ENCODE results near the gene DBH.

The DBH gene

GRCh38 chr9:133680250-133680975 is 44.2 kb downstream of the DBH start:
- Histone ChIP-seq H3K9ac (ENCODE audit: low read length) (no peak overlapping the region), H3K36me3 (ENCODE audit: control insufficient read depth, insufficient read depth, low read length) (no peaks in the 10 kb centered on the region), H3K27me3 (ENCODE audit: control insufficient read depth, insufficient read depth, low read length) (no peaks in the 10 kb centered on the region), H3K4me3 (ENCODE audit: low read depth, low read length) (no peak overlapping the region), H3K9me3 (ENCODE audit: control insufficient read depth, insufficient read depth, low read depth, low read length) (no peaks in the 10 kb centered on the region), H3K27ac (ENCODE audit: low read depth, low read length) (no peak overlapping the region), H3K4me1 (ENCODE audit: control insufficient read depth, insufficient read depth, low read length) (no peaks in the 10 kb centered on the region; the same call in 1 of the 2 replicates)

GRCh38 chr9:133680976-133681657 is 45.0 kb downstream of the DBH start:
- Histone ChIP-seq H3K36me3 (ENCODE audit: control insufficient read depth, insufficient read depth, low read length) (no peaks in the 10 kb centered on the region), H3K4me3 (ENCODE audit: low read depth, low read length) (no peak overlapping the region), H3K9me3 (ENCODE audit: control insufficient read depth, insufficient read depth, low read depth, low read length) (no peaks in the 10 kb centered on the region), H3K27me3 (ENCODE audit: control insufficient read depth, insufficient read depth, low read length) (no peaks in the 10 kb centered on the region), H3K4me1 (ENCODE audit: control insufficient read depth, insufficient read depth, low read length) (no peaks in the 10 kb centered on the region; the same call in 1 of the 2 replicates), H3K27ac (ENCODE audit: low read depth, low read length) (no peak overlapping the region), H3K9ac (ENCODE audit: low read length) (no peak overlapping the region)

GRCh38 chr9:133681658-133682306 is 45.6 kb downstream of the DBH start:
- Histone ChIP-seq H3K4me1 (ENCODE audit: control insufficient read depth, insufficient read depth, low read length) (no peaks in the 10 kb centered on the region; the same call in 1 of the 2 replicates), H3K36me3 (ENCODE audit: control insufficient read depth, insufficient read depth, low read length) (no peaks in the 10 kb centered on the region), H3K27ac (ENCODE audit: low read depth, low read length) (no peak overlapping the region), H3K27me3 (ENCODE audit: control insufficient read depth, insufficient read depth, low read length) (no peaks in the 10 kb centered on the region), H3K9me3 (ENCODE audit: control insufficient read depth, insufficient read depth, low read depth, low read length) (no peaks in the 10 kb centered on the region), H3K9ac (ENCODE audit: low read length) (no peak overlapping the region), H3K4me3 (ENCODE audit: low read depth, low read length) (no peak overlapping the region)

- Histone ChIP-seq H3K9me3 (ENCODE audit: control insufficient read depth, insufficient read depth, low read depth, low read length) (no peaks in the 10 kb centered on the region), H3K9ac (ENCODE audit: low read length) (no peak overlapping the region), H3K27ac (ENCODE audit: low read depth, low read length) (no peak overlapping the region), H3K27me3 (ENCODE audit: control insufficient read depth, insufficient read depth, low read length) (no peaks in the 10 kb centered on the region), H3K4me3 (ENCODE audit: low read depth, low read length) (no peak overlapping the region), H3K36me3 (ENCODE audit: control insufficient read depth, insufficient read depth, low read length) (no peaks in the 10 kb centered on the region), H3K4me1 (ENCODE audit: control insufficient read depth, insufficient read depth, low read length) (no peaks in the 10 kb centered on the region; the same call in 1 of the 2 replicates)
Measured at GRCh38 chr9:133682818-133683585, 46.8 kb downstream of the DBH start.

- Histone ChIP-seq H3K9ac (ENCODE audit: low read length) (no peak overlapping the region), H3K27ac (ENCODE audit: low read depth, low read length) (no peak overlapping the region), H3K36me3 (ENCODE audit: control insufficient read depth, insufficient read depth, low read length) (no peaks in the 10 kb centered on the region), H3K9me3 (ENCODE audit: control insufficient read depth, insufficient read depth, low read depth, low read length) (no peaks in the 10 kb centered on the region), H3K4me1 (ENCODE audit: control insufficient read depth, insufficient read depth, low read length) (no peaks in the 10 kb centered on the region; the same call in 1 of the 2 replicates), H3K27me3 (ENCODE audit: control insufficient read depth, insufficient read depth, low read length) (no peaks in the 10 kb centered on the region), H3K4me3 (ENCODE audit: low read depth, low read length) (no peak overlapping the region)
Measured at GRCh38 chr9:133683586-133684120, 47.5 kb downstream of the DBH start.

GRCh38 chr9:133684121-133684935 is 48.2 kb downstream of the DBH start:
- Histone ChIP-seq H3K4me3 (ENCODE audit: low read depth, low read length) (no peak overlapping the region), H3K27me3 (ENCODE audit: control insufficient read depth, insufficient read depth, low read length) (no peaks in the 10 kb centered on the region), H3K36me3 (ENCODE audit: control insufficient read depth, insufficient read depth, low read length) (no peaks in the 10 kb centered on the region), H3K9me3 (ENCODE audit: control insufficient read depth, insufficient read depth, low read depth, low read length) (no peaks in the 10 kb centered on the region), H3K9ac (ENCODE audit: low read length) (no peak overlapping the region), H3K27ac (ENCODE audit: low read depth, low read length) (no peak overlapping the region), H3K4me1 (ENCODE audit: control insufficient read depth, insufficient read depth, low read length) (no peaks in the 10 kb centered on the region; the same call in 1 of the 2 replicates)

GRCh38 chr9:133684936-133685361 is 48.8 kb downstream of the DBH start:
- Histone ChIP-seq H3K27ac (ENCODE audit: low read depth, low read length) (no peak overlapping the region), H3K9ac (ENCODE audit: low read length) (no peak overlapping the region)

GRCh38 chr9:133685653-133686609 is 49.8 kb downstream of the DBH start:
- Histone ChIP-seq H3K9me3 (ENCODE audit: control insufficient read depth, insufficient read depth, low read depth, low read length) (no peaks in the 10 kb centered on the region), H3K36me3 (ENCODE audit: control insufficient read depth, insufficient read depth, low read length) (no peaks in the 10 kb centered on the region), H3K4me3 (ENCODE audit: low read depth, low read length) (no peak overlapping the region), H3K4me1 (ENCODE audit: control insufficient read depth, insufficient read depth, low read length) (no peaks in the 10 kb centered on the region; the same call in 1 of the 2 replicates), H3K27me3 (ENCODE audit: control insufficient read depth, insufficient read depth, low read length) (no peaks in the 10 kb centered on the region), H3K9ac (ENCODE audit: low read length) (no peak overlapping the region), H3K27ac (ENCODE audit: low read depth, low read length) (no peak overlapping the region)

More at GRCh38 chr9:133684936-133685361, 48.8 kb downstream of the DBH start:
- H3K9me3 ChIP-seq (ENCODE audit: control insufficient read depth, insufficient read depth, low read depth, low read length): no peaks in the 10 kb centered on the region
- H3K4me1 ChIP-seq (ENCODE audit: control insufficient read depth, insufficient read depth, low read length): no peaks in the 10 kb centered on the region; the same call in 1 of the 2 replicates
- H3K4me3 ChIP-seq (ENCODE audit: low read depth, low read length): no peak overlapping the region
- no peaks in the 10 kb centered on the region for H3K27me3 ChIP-seq (ENCODE audit: control insufficient read depth, insufficient read depth, low read length)
- H3K36me3 ChIP-seq (ENCODE audit: control insufficient read depth, insufficient read depth, low read length): no peaks in the 10 kb centered on the region

Measured in HUES6 (cell line).